SK-N-SH (cell line): Measurements from ENCODE around the gene DBP.

Experiments
- CTCF ChIP-seq: fragments of 200-600 bp; sonication (generic); IDR thresholded peaks from 2 replicates; pipeline ENCODE4 v1.6.1; 2017; ENCODE audit warnings: antibody characterized with exemption, mild to moderate bottlenecking, moderate library complexity
- EZH2phosphoT487 ChIP-seq: fragments of 200-600 bp; sonication (generic); IDR thresholded peaks from 2 replicates; pipeline ENCODE4 v1.6.1; 2017; ENCODE audit warnings: low read depth, mixed run types, mild to moderate bottlenecking, antibody characterized with exemption, moderate library complexity, borderline replicate concordance
- FOSL2 ChIP-seq: IDR thresholded peaks from 2 replicates; pipeline ENCODE4 v1.4.0; 2012; ENCODE audit warnings: low read depth, mild to moderate bottlenecking, moderate library complexity, borderline replicate concordance
- FOXM1 ChIP-seq: IDR thresholded peaks from 2 replicates; pipeline ENCODE4 v1.4.0; 2012; ENCODE audit warnings: low read depth, mild to moderate bottlenecking
- MXI1 ChIP-seq: IDR thresholded peaks from 2 replicates; pipeline ENCODE4 v1.6.1; 2012; ENCODE audit warnings: mild to moderate bottlenecking, low read depth, low read length, improper control_type of control experiment
- POLR2AphosphoS5 ChIP-seq: IDR thresholded peaks from 2 replicates; pipeline ENCODE4 v1.6.1; 2012; ENCODE audit warnings: low read depth, low read length
- RXRA ChIP-seq: IDR thresholded peaks from 2 replicates; pipeline ENCODE4 v1.4.0; 2012; ENCODE audit warnings: low read depth, mild to moderate bottlenecking, borderline replicate concordance
- YY1 ChIP-seq: IDR thresholded peaks from 2 replicates; pipeline ENCODE4 v1.4.0; 2012; ENCODE audit warnings: low read depth, mild to moderate bottlenecking

- TF ChIP-seq CTCF (no peak), POLR2AphosphoS5 (no peak), YY1 (no peak), RXRA (no peak), FOSL2 (no peak), FOXM1 (no peak), EZH2phosphoT487 (no peak), MXI1 (no peak)
Observed at GRCh38 chr19:48661711-48662090, 24.5 kb upstream of the DBP start.
